GM12873 (cell line): Measurements from ENCODE around the gene RAB39B.

Experiments used
- TF ChIP-seq, protein P1 (sequence below): IDR thresholded peaks from 2 replicates; pipeline ENCODE4 v1.5.1; 2012; ENCODE audit warnings: low read depth, mild to moderate bottlenecking, moderate library complexity, low read length, control low read depth; ENCODE audit not compliant: insufficient read depth; ENCODE audit errors: missing control alignments

RAB39B gene

DNA sequence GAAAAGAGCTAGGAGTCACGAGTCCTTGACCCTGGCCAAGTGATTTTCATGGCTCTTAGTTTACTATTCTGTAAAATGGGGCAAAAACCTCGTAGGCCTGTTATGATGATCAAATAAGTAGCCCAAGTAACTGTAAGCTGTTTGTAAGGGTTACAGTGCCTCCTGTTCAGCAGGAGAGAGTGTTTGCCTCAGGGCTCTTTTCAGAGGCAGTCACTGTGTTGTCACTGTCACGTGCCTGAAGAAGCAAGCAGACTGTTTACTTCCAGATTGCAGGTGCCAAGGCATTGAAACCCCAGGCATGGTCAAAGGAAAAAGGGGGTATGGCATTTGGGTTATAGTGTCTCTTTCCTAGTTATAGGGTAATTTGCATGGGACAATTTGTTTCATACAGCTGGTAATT is 4.5 kb downstream of the RAB39B start:
- TF ChIP-seq, protein P1, sequence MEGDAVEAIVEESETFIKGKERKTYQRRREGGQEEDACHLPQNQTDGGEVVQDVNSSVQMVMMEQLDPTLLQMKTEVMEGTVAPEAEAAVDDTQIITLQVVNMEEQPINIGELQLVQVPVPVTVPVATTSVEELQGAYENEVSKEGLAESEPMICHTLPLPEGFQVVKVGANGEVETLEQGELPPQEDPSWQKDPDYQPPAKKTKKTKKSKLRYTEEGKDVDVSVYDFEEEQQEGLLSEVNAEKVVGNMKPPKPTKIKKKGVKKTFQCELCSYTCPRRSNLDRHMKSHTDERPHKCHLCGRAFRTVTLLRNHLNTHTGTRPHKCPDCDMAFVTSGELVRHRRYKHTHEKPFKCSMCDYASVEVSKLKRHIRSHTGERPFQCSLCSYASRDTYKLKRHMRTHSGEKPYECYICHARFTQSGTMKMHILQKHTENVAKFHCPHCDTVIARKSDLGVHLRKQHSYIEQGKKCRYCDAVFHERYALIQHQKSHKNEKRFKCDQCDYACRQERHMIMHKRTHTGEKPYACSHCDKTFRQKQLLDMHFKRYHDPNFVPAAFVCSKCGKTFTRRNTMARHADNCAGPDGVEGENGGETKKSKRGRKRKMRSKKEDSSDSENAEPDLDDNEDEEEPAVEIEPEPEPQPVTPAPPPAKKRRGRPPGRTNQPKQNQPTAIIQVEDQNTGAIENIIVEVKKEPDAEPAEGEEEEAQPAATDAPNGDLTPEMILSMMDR: no peak

DNA sequence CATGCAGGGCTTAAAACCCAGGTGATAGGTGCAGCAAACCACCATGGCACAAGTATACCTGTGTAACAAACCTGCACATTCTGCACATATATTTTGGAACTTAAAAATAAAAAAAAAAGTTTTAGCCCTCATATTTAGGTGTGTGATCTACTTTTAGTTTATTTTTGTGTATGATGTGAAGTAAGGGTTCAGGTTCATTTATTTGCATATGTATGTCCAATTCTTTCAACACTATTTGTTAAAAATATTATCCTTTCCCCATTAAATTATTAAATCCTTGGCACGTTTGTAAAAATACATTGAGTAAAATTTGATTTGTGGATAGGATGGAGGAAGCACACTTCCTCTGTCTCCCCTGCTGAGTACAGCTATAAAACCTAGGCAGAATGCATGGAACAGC is 12.9 kb downstream of the RAB39B start:
- TF ChIP-seq, protein P1: no peak

DNA sequence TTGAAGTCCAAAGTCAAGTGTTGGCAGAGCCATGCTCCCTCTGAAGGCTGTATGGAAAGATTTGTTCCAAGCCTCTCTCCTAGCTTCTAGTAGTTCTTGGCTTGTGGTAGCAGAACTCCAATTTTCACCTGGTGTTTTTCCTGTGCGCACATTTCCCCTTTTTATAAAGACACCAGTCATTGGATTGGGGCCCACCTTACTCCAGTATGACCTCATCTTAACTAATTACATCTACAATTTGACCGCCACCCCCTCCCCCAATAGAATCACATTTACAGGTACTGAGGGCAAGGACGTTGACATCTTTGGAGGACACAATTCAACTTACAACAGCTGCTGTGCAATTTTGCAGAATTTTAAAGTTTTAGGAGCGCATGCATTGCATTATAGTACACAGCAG is 16.8 kb downstream of the RAB39B start:
- TF ChIP-seq, protein P1: no peak

DNA sequence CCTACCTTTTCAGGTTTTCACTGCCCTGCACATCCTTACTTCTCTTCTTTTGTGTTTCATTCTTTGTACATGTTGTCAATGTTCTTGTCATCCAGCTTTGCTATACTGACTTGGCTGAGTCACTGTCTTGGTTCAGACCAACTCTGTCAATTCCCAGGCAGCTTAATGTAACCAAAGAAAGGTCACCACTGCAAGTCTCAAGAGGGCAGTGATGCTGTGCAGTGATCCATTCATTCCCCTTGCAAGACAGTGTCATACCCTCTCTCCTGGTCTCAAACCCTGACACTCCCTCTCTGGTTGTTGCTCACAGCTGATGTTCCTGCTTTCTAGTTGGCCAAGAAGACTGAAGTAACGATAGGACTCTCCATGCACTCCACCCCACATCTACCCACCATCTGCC is 17.5 kb downstream of the RAB39B start:
- TF ChIP-seq, protein P1: no peak

DNA sequence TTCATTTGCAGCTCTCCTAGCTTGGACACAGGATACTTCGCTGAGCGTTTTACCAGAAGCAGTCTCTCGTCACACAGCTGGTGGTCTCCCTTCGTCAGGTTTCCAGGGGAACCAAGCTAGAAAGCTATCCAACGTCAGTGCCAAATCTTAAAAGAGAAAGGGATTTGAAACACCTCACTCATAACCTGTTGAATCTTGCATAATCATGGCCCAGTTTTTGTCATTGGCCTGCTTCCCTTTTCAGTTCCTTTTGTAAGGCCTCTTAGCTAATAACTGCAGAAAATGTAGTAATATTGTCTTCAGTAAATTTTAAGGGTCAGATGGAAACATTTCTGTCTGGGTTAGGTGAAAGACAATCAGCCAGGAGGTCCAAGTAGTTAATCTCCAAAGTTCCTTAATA is 22.0 kb downstream of the RAB39B start:
- TF ChIP-seq, protein P1: no peak

DNA sequence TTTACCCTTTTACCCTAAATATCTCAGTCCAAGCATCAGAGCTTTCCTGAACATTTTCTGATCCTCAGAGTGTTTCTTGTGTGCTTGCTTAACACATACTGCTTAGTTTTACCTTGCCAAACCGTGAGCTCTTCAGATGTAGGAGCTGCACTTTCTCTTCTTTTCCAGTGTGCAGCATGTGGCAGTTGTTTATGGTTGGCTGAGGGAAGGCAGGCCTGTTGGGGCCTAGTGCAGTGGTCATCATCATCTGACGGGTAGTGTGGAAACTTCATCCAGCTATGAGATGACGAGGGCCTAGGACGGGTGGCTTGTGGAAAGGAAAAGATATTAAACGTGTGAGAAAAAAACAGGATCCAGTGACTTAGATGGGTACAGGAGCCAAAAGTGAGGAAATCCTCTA is 26.6 kb downstream of the RAB39B start:
- TF ChIP-seq, protein P1: no peak

DNA sequence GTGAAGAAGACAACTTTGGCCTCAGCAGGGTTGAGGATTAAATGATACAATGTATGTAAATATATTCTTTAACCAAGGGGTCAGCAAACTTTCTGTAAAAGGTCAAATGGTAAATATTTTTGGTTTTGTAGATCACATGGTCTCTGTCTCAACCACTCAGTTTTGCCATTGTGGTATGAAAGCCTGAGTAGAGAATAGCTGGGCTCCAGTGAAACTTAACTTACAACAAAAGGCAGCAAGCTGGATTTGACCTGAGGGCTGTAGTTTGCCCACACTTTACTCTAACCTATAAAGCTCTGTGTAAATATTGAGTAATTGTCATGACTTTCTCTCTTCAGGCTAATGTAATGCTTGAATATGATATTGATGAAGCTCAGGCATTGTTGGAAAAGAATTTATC is 28.4 kb downstream of the RAB39B start:
- TF ChIP-seq, protein P1: no peak
